Measurements from ENCODE around the gene AP1S3.

DNA sequence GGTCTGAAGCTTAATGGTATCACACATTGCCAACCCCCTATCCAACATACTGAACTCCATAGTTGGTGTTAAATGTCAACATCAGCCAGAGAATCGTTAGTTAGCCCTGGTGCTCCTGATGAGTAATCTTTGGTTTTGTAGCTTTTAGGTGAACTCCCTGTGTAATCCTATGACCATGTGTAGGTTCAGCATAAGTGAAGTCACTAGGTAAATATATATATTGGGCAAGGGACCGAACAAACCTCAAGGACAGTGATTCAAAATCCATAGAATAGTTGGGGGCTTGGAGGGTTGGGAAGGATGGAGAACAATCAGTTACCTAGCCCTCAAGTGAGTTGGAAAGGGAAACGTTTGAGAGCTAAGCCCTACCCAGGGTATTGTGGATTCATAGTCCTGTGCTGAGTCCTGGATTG lies 16.0 kb upstream of the AP1S3 start:
- TF ChIP-seq EZH2 (IDR thresholded peaks at IDR 0.05; ENCODE audit: insufficient read depth, low read length) (no peak), CTCF (IDR thresholded peaks at IDR 0.05; ENCODE audit: insufficient read depth, low read depth, low read length) (no peak)

Measured in astrocyte (in vitro differentiated cells and primary cell).